GM10248 (cell line): ENCODE data around the gene GGTLC1.

Source experiments
- CTCF ChIA-PET: fragments of 300-600 bp; sonication (Branson Sonifier 250); formaldehyde crosslinking; extraction: SDS; loops from one replicate; lab custom pipeline; 2021; ENCODE audit warnings: antibody characterized with exemption; lab: Yijun Ruan, JAX
- POLR2A ChIA-PET: fragments of 350-650 bp; sonication (Branson Sonifier 250); formaldehyde crosslinking; extraction: SDS; loops from one replicate; lab custom pipeline; 2020; ENCODE audit warnings: antibody characterized with exemption; lab: Yijun Ruan, JAX
- DNase-seq: peaks from one replicate; pipeline ENCODE4 v3.0.0; 2012; ENCODE audit errors: extremely low spot score
- CTCF ChIP-seq: IDR thresholded peaks from 2 replicates; pipeline ENCODE4 v1.5.1; 2012; ENCODE audit warnings: mild to moderate bottlenecking, low read depth; ENCODE audit errors: extremely low read depth, missing control alignments, control extremely low read depth

The GGTLC1 gene

DNA sequence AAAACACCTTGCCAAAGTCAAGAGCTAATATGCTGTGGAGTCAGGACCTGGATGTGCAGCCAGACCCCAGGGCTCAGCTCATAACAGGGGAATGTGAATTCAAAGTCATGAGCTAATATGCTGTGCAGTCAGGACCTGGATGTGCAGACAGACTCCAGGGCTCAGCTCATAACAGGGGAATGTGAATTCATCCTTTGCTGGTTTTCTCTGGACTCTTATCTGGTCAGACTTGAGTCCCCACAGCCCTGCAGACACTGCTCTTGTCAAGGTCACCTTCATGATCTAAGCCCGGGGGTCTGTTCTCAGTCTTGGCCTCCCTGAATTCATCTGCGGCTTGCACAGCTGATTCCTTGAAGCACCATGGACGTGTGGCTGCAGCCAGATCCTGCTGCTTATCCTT is 19.2 kb upstream of the GGTLC1 start:
- CTCF ChIA-PET, result interaction anchor here (1.0 to 2.5 kb wide), 2 partner anchors 10 to 70 kb away, joined by 3 to 12 read pairs; no protein-coding TSS in a partner anchor

GRCh38 chr20:24007073-24007595 is 18.6 kb upstream of the GGTLC1 start:
- ChIA-PET CTCF (interaction anchor here (1.0 to 2.5 kb wide), 2 partner anchors 10 to 70 kb away, joined by 3 to 12 read pairs; no protein-coding TSS in a partner anchor), POLR2A (no interaction called here)
- no peak for TF ChIP-seq CTCF
- no peak for DNase-seq

More for the DNA sequence above, 19.2 kb upstream of the GGTLC1 start:
- no peak for TF ChIP-seq CTCF
- no peak for DNase-seq
- POLR2A ChIA-PET, result no interaction called here

DNA sequence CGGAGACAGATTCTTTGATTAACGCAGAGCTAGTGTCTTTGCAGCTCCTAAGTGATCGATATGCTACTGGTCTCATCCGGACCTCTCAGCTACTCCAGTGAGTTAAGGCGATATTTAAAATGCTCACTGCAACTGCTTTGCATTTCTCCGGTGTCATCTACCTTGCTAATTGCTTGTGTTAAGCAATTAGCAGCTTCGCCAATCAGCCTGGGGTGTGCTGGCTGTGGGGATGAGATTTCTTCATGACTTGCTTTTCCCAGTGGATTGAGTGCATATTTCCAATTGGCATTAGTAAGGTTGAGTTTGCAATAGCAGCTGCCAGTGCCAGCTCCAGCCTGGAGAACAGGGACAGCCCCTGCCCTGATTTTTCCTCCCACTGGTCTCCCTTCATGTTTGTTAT is 18.0 kb upstream of the GGTLC1 start:
- ChIA-PET CTCF (interaction anchor here (1.0 to 2.5 kb wide), 2 partner anchors 9 to 69 kb away, joined by 3 to 12 read pairs; no protein-coding TSS in a partner anchor), POLR2A (no interaction called here)
- no peak for DNase-seq
- no peak for TF ChIP-seq CTCF

DNA sequence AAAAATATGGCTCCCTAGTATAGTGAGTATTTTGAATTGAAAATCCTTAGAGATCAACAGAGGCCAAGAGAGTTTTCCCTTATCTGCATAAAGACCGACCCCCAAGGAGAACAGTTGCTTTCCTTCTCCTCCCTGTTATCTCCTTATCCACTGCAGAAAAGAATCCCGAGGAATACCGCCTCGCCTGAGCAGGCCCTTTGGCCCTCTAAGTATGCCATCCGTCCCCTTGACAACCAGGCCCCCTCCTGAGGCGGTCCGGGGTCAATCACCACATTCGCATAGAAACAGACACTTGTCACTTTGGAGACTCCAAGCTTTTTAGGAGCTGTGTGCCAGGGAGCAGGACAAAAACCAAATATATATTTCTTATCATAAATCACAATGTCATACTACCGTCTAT is 15.9 kb upstream of the GGTLC1 start:
- TF ChIP-seq CTCF, result no peak
- POLR2A ChIA-PET, result no interaction called here
- DNase-seq, result no peak
- CTCF ChIA-PET, result no interaction called here

DNA sequence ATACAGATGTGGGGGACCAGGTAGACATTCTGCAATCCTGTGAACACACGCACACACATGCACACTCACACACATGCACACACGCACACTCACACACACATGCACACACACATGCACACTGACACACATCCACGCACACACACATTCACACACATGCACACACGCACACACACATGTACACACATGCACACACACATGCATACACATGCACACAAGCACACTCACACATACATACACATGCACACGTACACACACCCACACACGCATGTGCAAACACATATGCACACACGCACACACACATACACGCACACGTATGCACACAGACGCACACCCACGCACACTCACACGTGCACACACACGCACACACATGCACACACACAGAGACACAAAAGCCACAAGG is 14.3 kb upstream of the GGTLC1 start:
- POLR2A ChIA-PET, result no interaction called here
- CTCF ChIA-PET, result interaction anchor here (1.0 kb wide), 1 partner anchor 114 kb away, joined by 3 read pairs; no protein-coding TSS in a partner anchor
- DNase-seq, result no peak
- no peak for TF ChIP-seq CTCF

DNA sequence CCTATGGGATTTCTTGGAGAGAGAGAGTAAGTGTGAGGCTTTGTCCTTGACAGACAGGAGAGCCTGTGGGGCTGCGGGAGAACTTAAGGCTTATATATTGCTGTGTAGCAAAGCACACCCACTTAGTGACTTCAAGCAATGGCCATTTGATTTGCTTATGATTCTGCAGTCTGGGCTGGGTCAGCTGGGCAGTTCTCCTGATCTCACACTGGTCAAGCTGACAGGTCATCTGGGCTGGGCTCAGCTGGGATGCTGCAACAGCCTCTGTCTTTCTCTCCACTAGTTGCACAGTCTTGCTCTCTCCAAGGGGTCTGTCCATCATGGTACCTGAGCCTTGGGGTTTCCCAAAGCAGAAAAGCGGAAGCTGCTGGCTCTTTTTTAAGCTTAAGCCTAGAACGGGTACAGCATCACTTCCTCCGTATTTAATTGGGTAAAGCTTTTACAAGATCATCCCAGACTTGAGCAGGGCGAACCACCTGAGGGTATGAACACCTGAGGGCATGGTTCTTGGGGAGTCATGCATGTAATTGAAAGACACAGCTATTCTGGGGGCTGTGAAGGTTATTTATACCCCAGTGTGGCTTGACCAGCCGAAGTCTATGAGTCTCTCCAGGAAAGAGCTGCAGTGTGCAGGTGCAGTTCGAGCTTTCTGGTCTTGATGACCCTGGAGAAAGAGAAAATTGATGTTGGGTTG is 13.3 kb upstream of the GGTLC1 start:
- no peak for TF ChIP-seq CTCF
- ChIA-PET POLR2A (no interaction called here), CTCF (interaction anchor here (0.7 to 1.0 kb wide), 2 partner anchors 26 to 113 kb away, joined by 3 read pairs; no protein-coding TSS in a partner anchor)
- no peak for DNase-seq
